HG02943 (cell line): ENCODE results near the gene ACO1.

Source experiments
- ATAC-seq: cut with Tn5 transposase; IDR thresholded peaks from one replicate; pipeline ENCODE4 v1.9.1; 2021; ENCODE audit warnings: mild to moderate bottlenecking, low read depth, moderate library complexity; ENCODE audit not compliant: unreplicated experiment

The ACO1 gene

GRCh38 chr9:32380944-32381343, 3.5 kb upstream of the ACO1 start:
- ATAC-seq: no peak

GRCh38 chr9:32382565-32383320, 1.7 kb upstream of the ACO1 start:
- ATAC-seq: no peak

- ATAC-seq: peak; percentile 1
Observed at GRCh38 chr9:32384002-32384363, 460 bp upstream of the ACO1 start.

- ATAC-seq: no peak
Observed at GRCh38 chr9:32385152-32385884, 875 bp downstream of the ACO1 start.

- no peak for ATAC-seq
Observed at GRCh38 chr9:32385885-32386283, 1.4 kb downstream of the ACO1 start.

GRCh38 chr9:32387256-32387655, 2.8 kb downstream of the ACO1 start:
- ATAC-seq: no peak

GRCh38 chr9:32389365-32389764, 4.9 kb downstream of the ACO1 start:
- ATAC-seq: no peak

GRCh38 chr9:32393911-32394310, 9.5 kb downstream of the ACO1 start:
- no peak for ATAC-seq

GRCh38 chr9:32394381-32395049, 10.1 kb downstream of the ACO1 start:
- ATAC-seq: no peak

- no peak for ATAC-seq
Observed at GRCh38 chr9:32395510-32396216, 11.2 kb downstream of the ACO1 start.

DNA sequence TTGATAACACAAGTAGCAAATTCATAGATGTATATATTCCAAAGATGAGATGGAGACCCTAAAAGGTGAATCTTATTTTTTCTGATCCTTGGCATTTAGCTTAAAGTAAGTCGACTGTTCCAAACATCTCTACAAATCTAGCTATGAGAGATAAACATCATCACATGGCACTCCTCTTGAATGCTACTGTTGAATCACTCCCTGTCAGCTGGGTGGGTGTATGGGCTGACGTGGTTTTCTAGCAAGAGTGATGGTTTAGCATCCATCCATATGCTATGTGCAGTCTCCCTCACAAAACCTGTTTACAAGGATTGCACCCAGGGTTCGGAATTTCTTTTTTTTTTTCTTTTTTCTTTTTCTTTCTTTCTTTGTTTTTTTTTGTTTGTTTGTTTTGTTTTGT, 13.8 kb downstream of the ACO1 start:
- ATAC-seq: no peak

DNA sequence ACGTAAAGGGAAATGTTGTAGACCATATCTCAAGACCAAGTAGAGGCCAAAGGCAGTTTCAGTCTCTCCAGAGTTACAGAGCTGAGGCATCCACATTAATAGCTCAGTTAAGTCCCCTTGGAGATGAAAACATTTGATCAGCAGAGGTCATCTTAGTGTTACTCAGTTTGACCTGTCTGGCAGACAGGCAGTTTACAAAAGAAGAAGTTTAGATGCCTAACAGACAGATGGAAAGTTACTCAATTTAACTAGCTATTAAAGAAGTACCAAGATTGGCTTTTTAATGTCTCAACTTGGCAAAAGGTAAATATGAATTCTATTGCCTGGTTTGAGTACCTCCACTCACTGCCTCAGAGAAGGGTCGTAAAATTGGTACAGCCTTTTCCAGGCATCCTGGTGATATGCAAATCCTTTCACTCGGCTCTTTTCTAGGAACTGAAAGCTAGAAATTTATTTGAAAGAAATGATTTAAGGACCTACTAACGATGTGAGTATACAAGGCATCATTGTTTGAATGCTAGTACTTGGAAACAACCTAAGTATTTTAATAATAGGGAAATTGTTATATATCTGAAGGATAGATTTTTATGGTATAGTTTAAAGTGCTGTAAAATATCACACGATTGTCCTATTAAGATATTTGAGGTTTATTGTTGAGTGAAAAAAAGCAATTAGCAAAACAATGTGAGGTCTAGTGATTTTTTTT, 14.8 kb downstream of the ACO1 start:
- no peak for ATAC-seq

GRCh38 chr9:32401488-32401887, 17.0 kb downstream of the ACO1 start:
- no peak for ATAC-seq

DNA sequence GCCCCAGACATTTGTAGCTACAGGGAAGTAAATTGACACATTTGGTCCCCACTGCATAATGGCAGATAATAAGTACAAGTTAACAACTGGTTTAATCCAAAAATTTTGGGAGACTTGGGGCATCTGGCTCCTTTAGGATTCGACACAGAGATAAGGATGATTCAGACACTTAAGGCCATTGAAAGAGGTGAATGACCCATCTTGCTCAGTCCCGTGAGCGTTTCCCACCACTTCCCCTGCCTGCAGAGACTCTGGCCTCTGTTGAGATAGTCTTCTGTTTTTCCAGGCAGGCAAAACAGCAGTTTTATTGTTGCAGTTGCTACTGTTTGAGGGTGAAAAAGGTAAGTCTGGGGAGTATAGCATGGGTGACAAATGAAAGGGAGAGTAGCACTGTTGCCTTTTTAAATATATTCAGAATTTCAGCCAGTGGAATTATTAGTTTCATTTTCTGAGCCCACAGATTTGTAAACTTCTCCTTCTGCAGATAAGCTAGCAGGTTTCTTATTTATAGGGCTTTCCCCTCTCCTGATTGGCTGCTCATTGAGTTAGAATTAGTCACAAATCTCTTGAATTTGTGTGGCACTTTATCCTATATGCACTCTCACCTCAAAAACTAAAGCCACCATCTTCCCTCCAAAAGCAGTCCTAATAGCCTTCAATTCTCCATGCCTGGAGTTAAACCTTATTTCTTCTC, 19.3 kb downstream of the ACO1 start:
- no peak for ATAC-seq

- ATAC-seq: no peak
Observed at GRCh38 chr9:32404402-32404801, 20.0 kb downstream of the ACO1 start.

GRCh38 chr9:32404856-32405255, 20.4 kb downstream of the ACO1 start:
- no peak for ATAC-seq

DNA sequence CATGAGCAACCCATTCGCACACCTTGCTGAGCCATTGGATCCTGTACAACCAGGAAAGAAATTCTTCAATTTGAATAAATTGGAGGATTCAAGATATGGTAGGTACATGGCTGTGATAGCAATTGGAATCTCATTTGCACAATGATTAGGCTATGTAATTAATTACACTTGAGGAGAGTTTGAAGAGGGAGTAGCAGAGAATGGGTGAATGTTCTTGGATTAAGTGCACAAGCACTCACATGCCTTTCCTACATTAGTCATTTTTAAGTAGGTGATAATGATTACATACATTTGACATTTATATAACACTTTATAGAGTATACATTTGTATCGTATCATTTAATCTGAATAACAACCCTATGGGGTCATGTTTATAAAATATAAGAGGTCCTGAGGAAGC, 21.1 kb downstream of the ACO1 start:
- no peak for ATAC-seq

DNA sequence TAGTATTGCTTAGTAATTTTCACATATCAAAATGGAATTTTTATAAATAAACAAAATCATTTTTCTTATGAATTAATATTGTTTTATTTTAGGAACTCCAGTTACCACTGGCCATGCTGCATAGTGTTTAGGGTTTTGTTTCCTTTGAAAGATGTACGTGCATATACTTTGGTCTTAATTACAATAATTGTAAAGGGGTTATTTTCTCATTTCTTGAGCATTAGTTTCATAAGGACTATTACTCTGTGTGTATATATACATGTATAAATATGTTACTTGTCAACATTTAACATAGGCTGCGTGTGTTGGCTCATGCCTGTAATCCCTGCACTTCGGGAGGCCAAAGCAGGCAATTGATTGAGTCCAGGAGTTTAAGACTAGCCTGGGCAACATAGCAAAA, 21.6 kb downstream of the ACO1 start:
- ATAC-seq: no peak

GRCh38 chr9:32411753-32412152, 27.3 kb downstream of the ACO1 start:
- no peak for ATAC-seq

GRCh38 chr9:32412440-32412839, 28.0 kb downstream of the ACO1 start:
- ATAC-seq: no peak
